Ammon's horn (tissue), 1 donor: ENCODE results near the gene BPTF.
"Not testable (repeated sequence)": the region's sequence is repeated elsewhere in the genome, so short reads cannot be mapped to it uniquely, and the experiment has no call there.

Experiments
- DNase-seq: peaks from one replicate; pipeline ENCODE4 v3.0.0-alpha.2; 2016; ENCODE audit warnings: low spot score

Gene BPTF

GRCh38 chr17:67970783-67971182 lies 145.5 kb downstream of the BPTF start:
- no peak for DNase-seq

GRCh38 chr17:67974185-67974584 lies 148.9 kb downstream of the BPTF start:
- no peak for DNase-seq

- no peak for DNase-seq
Observed at GRCh38 chr17:67974598-67975066, 149.3 kb downstream of the BPTF start.

- not testable (repeated sequence) for DNase-seq
Observed at GRCh38 chr17:67976306-67976705, 151.0 kb downstream of the BPTF start.

GRCh38 chr17:67980456-67980855 lies 155.2 kb downstream of the BPTF start:
- DNase-seq, result peak; percentile 31

- not testable (repeated sequence) for DNase-seq
Observed at GRCh38 chr17:67980883-67981282, 155.6 kb downstream of the BPTF start.

- no peak for DNase-seq
Observed at GRCh38 chr17:67982034-67982640, 156.8 kb downstream of the BPTF start.

- DNase-seq, result no peak
Observed at GRCh38 chr17:67982686-67983382, 157.5 kb downstream of the BPTF start.

GRCh38 chr17:67983383-67983688 lies 158.0 kb downstream of the BPTF start:
- no peak for DNase-seq

GRCh38 chr17:67990909-67991308 lies 165.6 kb downstream of the BPTF start:
- no peak for DNase-seq

GRCh38 chr17:67992548-67993152 lies 167.3 kb downstream of the BPTF start:
- DNase-seq, result no peak

- peak; percentile 88 for DNase-seq
Observed at GRCh38 chr17:67993153-67993997, 168.1 kb downstream of the BPTF start.

GRCh38 chr17:67993998-67994361 lies 168.7 kb downstream of the BPTF start:
- no peak for DNase-seq

GRCh38 chr17:67994817-67995569 lies 169.7 kb downstream of the BPTF start:
- peak; percentile 32 for DNase-seq

GRCh38 chr17:67995570-67996263 lies 170.4 kb downstream of the BPTF start:
- peak; percentile 26 for DNase-seq

GRCh38 chr17:67996301-67997171 lies 171.2 kb downstream of the BPTF start, which contains the start of gene C17orf58:
C17orf58 (minus strand) TSS chr17:67996469; CDS start chr17:67996198, 271 bp downstream.
- DNase-seq, result not testable (repeated sequence)

- no peak for DNase-seq
Observed at GRCh38 chr17:67998466-67998865, 173.2 kb downstream of the BPTF start.

- DNase-seq, result no peak
Observed at GRCh38 chr17:67999291-67999911, 174.1 kb downstream of the BPTF start.

GRCh38 chr17:68004201-68004600 lies 178.9 kb downstream of the BPTF start:
- DNase-seq, result no peak

GRCh38 chr17:68006797-68007196 lies 181.5 kb downstream of the BPTF start:
- no peak for DNase-seq
